Endothelial cell of umbilical vein (primary cell): Measurements from ENCODE around the gene EPS8L2. TPM values are rescaled to one million over a fixed set of nuclear protein-coding genes. Genes with fewer than 3 reads are reported as not detected.

Source experiments
- BruUV-seq: library from RNA; stranded (reverse); fragments of 400-500 nt; replicated peaks from 2 replicates; lab custom pipeline; 2021; lab: Mats Ljungman, UMichigan
- CTCF ChIA-PET: fragments of 300-600, 350-600 bp; sonication (Branson Sonifier 250); formaldehyde crosslinking; loops from one replicate; lab custom pipeline; 2021; ENCODE audit warnings: antibody characterized with exemption, inconsistent platforms; lab: Charles Lee
- POLR2A ChIA-PET: fragments of 300-600, 350-600 bp; sonication (Branson Sonifier 250); formaldehyde crosslinking; loops from one replicate; lab custom pipeline; 2021; ENCODE audit warnings: antibody characterized with exemption, inconsistent platforms; lab: Charles Lee
- DNase-seq: peaks from one replicate; pipeline ENCODE4 v3.0.0-alpha.2; 2011; ENCODE audit warnings: low read depth, low spot score
- FAIRE-seq: peaks from 2 replicates; lab custom pipeline; 2011; peaks lifted over from hg19 to GRCh38; lab: Jason Lieb, UNC
- H2AFZ ChIP-seq: 2 replicates; pipeline ENCODE4 v1.6.0; 2012; ENCODE audit warnings: low read depth, low read length, control low read depth, inconsistent platforms
- H3K27ac ChIP-seq: 2 replicates; pipeline ENCODE4 v1.5.1; 2011; ENCODE audit warnings: low read depth, mild to moderate bottlenecking, control low read depth, low read length, moderate library complexity; ENCODE audit not compliant: insufficient read depth
- H3K27me3 ChIP-seq, 2 experiments: 2 replicates each; pipeline versions ENCODE4 v1.6.0 to v1.6.1; 2011; ENCODE audit warnings: low read length in 2 of 2, mixed read lengths in 1 of 2; ENCODE audit not compliant: control insufficient read depth in 2 of 2, insufficient read depth in 2 of 2
- H3K36me3 ChIP-seq, 2 experiments: 2 replicates in 1 of 2; 3 replicates in 1 of 2; pipeline ENCODE4 v1.5.1; 2011; ENCODE audit warnings: low read length in 2 of 2, mild to moderate bottlenecking in 1 of 2, moderate library complexity in 1 of 2; ENCODE audit not compliant: control insufficient read depth in 2 of 2, insufficient read depth in 2 of 2; ENCODE audit errors: extremely low read depth in 1 of 2
- H3K4me1 ChIP-seq: 3 replicates; pipeline ENCODE4 v1.5.1; 2011; ENCODE audit warnings: mild to moderate bottlenecking, low read length; ENCODE audit not compliant: control insufficient read depth, insufficient read depth; ENCODE audit errors: extremely low read depth
- H3K4me2 ChIP-seq: 2 replicates; pipeline ENCODE4 v1.6.1; 2011; ENCODE audit warnings: low read length, control low read depth, mixed read lengths; ENCODE audit not compliant: insufficient read depth
- H3K4me3 ChIP-seq, 3 experiments: fragments of 200-600 bp in 1 of 3; sonication (generic), shearing (Covaris generic) in 1 of 3; replicated peaks in 1 of 3; 2 replicates each; pipeline ENCODE4 v1.5.1; 2011 to 2016; ENCODE audit warnings: control low read depth in 3 of 3, low read length in 3 of 3, mild to moderate bottlenecking in 2 of 3, inconsistent platforms in 1 of 3, low read depth in 1 of 3, moderate library complexity in 1 of 3; ENCODE audit not compliant: insufficient read depth in 1 of 3
- H3K79me2 ChIP-seq: 2 replicates; pipeline ENCODE4 v1.6.0; 2012; ENCODE audit warnings: low read length, inconsistent platforms; ENCODE audit not compliant: control insufficient read depth, insufficient read depth
- H3K9ac ChIP-seq: replicated peaks from 2 replicates; pipeline ENCODE3; 2011; ENCODE audit warnings: low read length, control low read depth; ENCODE audit not compliant: insufficient read depth; ENCODE audit errors: extremely low read depth
- H3K9me1 ChIP-seq: replicated peaks from 3 replicates; pipeline ENCODE4 v1.6.0; 2011; ENCODE audit warnings: mild to moderate bottlenecking, low read length; ENCODE audit not compliant: control insufficient read depth, insufficient read depth; ENCODE audit errors: extremely low read depth
- H3K9me3 ChIP-seq: replicated peaks from 2 replicates; pipeline ENCODE4 v1.5.1; 2012; ENCODE audit warnings: low read length, inconsistent platforms; ENCODE audit not compliant: control insufficient read depth, insufficient read depth
- H4K20me1 ChIP-seq: replicated peaks from 2 replicates; pipeline ENCODE3; 2011; ENCODE audit warnings: mild to moderate bottlenecking, low read length; ENCODE audit not compliant: control insufficient read depth, insufficient read depth; ENCODE audit errors: extremely low read depth
- EZH2 ChIP-seq: IDR thresholded peaks from 2 replicates; pipeline ENCODE4 v1.6.1; 2012; ENCODE audit warnings: borderline replicate concordance, low read depth, mild to moderate bottlenecking, moderate library complexity, low read length, inconsistent platforms; ENCODE audit not compliant: severe bottlenecking
- MAX ChIP-seq: IDR thresholded peaks from 2 replicates; pipeline ENCODE4 v1.6.1; 2011; ENCODE audit not compliant: insufficient read depth, insufficient read length
- MYC ChIP-seq: IDR thresholded peaks from one replicate; pipeline ENCODE4 v1.6.1; 2011; ENCODE audit warnings: mild to moderate bottlenecking, low read depth, low read length
- POLR2A ChIP-seq: IDR thresholded peaks from 2 replicates; pipeline ENCODE4 v1.6.1; 2012; ENCODE audit warnings: low read depth, mild to moderate bottlenecking, control low read depth, low read length
- dilution Hi-C: fragments of 300-500 bp; cut with MboI; formaldehyde crosslinking; loops from one replicate; pipeline ENCODE4 v1.15.0; 2019; ENCODE audit warnings: low sequenced_read_pairs; ENCODE audit not compliant: extremely low pct_ligation_motif_present
- intact Hi-C: fragments of 100-400 bp; cut with micrococcal nuclease; formaldehyde crosslinking; loops from one replicate; pipeline ENCODE4 v1.10.0; 2022
- polyA plus RNA-seq, 4 experiments: library from polyadenylated mRNA; depleted of rRNA in 3 of 4; stranded (reverse) in 3 of 4; unstranded in 1 of 4; fragments of >200 nt; gene quantifications; 2 replicates each; pipeline versions ENCODE4 v1.2.1 to v1.2.3, GENCODE V29; 2011 to 2012; ENCODE audit warnings: missing spikeins in 1 of 4
- total RNA-seq: library from RNA; stranded (reverse); gene quantifications from 2 replicates; pipeline ENCODE4 v1.2.3, GENCODE V29; 2021

Gene EPS8L2
- total and polyA plus RNA-seq, 2 donors (not counting 3 experiments of a cell fraction or from before 2014, with no cell fraction given): 5.2 to 12.5 TPM

- H4K20me1 ChIP-seq: no peaks in the 10 kb centered on the region
- peak; percentile 15 for FAIRE-seq
- H2AFZ ChIP-seq: no peak overlapping the region
- H3K9ac ChIP-seq: peak overlapping the region; percentile 77
- peak overlapping the region; percentile 78 for H3K4me2 ChIP-seq
- H3K9me1 ChIP-seq: no peaks in the 10 kb centered on the region
- intact Hi-C loops (loop anchor here (2.0 kb wide), 1 partner anchor 27 kb away; no protein-coding TSS in a partner anchor), dilution Hi-C loops (no loop called here)
- peak overlapping the region; percentile 48 to 97 (median 66) for H3K4me3 ChIP-seq
- ChIA-PET CTCF (interaction anchor here (1.0 to 1.6 kb wide), 4 partner anchors 11 to 201 kb away, joined by 3 to 4 read pairs (median 4); partner anchors contain the start of gene CEND1), POLR2A (interaction anchor here (0.7 kb wide), 1 partner anchor 18 kb away, joined by 3 read pairs; no protein-coding TSS in a partner anchor)
- H3K36me3 ChIP-seq: peaks cover 9 to 24% of the 10 kb centered on the region in 2 experiments
- BruUV-seq: no TSS peak
- peak overlapping the region; percentile 50 for H3K27ac ChIP-seq
- no peak for TF ChIP-seq POLR2A
- TF ChIP-seq MAX: no peak
- no peak for TF ChIP-seq MYC
- no peaks in the 10 kb centered on the region for H3K9me3 ChIP-seq
- H3K27me3 ChIP-seq: no peaks in the 10 kb centered on the region
- peaks cover 68% of the 10 kb centered on the region for H3K79me2 ChIP-seq
- no peak for DNase-seq
- peaks cover 23% of the 10 kb centered on the region for H3K4me1 ChIP-seq
Observed at GRCh38 chr11:776263-776560, 70.2 kb downstream of the EPS8L2 start.

GRCh38 chr11:776561-777287 lies 70.7 kb downstream of the EPS8L2 start:
- H4K20me1 ChIP-seq: no peaks in the 10 kb centered on the region
- intact Hi-C loops (loop anchor here (2.0 kb wide), 1 partner anchor 28 kb away; no protein-coding TSS in a partner anchor), dilution Hi-C loops (no loop called here)
- peak overlapping the region; percentile 64 for H2AFZ ChIP-seq
- peak overlapping the region; percentile 79 for H3K9ac ChIP-seq
- H3K27ac ChIP-seq: peak overlapping the region; percentile 53
- FAIRE-seq (no peak), DNase-seq (peak; percentile 26)
- H3K4me3 ChIP-seq: peak overlapping the region; percentile 48 to 97 (median 66)
- H3K27me3 ChIP-seq: no peaks in the 10 kb centered on the region
- ChIA-PET POLR2A (interaction anchor here (0.7 to 1.0 kb wide), 3 partner anchors 18 to 42 kb away, joined by 3 to 5 read pairs (median 3); no protein-coding TSS in a partner anchor), CTCF (interaction anchor here (1.0 to 1.6 kb wide), 3 partner anchors 11 to 30 kb away, joined by 3 to 4 read pairs (median 3); partner anchors contain the start of gene CEND1)
- peak overlapping the region; percentile 78 for H3K4me2 ChIP-seq
- H3K9me3 ChIP-seq: no peaks in the 10 kb centered on the region
- peaks cover 23% of the 10 kb centered on the region for H3K4me1 ChIP-seq
- BruUV-seq: no TSS peak
- no peak for TF ChIP-seq EZH2
- no peaks in the 10 kb centered on the region for H3K9me1 ChIP-seq
- peaks cover 65% of the 10 kb centered on the region for H3K79me2 ChIP-seq
- H3K36me3 ChIP-seq: peaks cover 9 to 21% of the 10 kb centered on the region in 2 experiments

Other genes with a start within 250 kb of the EPS8L2 start
- 143 and 144 TPM in 2 replicates for gene RNH1, start 199.0 kb upstream of the EPS8L2 start, total RNA-seq
- gene RNH1, start 199.0 kb upstream of the EPS8L2 start, polyA plus RNA-seq: 198 and 276 TPM in 2 replicates
- 103 TPM in 2 replicates for gene HRAS, start 170.7 kb upstream of the EPS8L2 start, total RNA-seq
- gene HRAS, start 170.7 kb upstream of the EPS8L2 start, polyA plus RNA-seq: 105 and 109 TPM in 2 replicates
- gene LRRC56, start 168.7 kb upstream of the EPS8L2 start, total RNA-seq: 0.55 and 0.90 TPM in 2 replicates
- gene LRRC56, start 168.7 kb upstream of the EPS8L2 start, polyA plus RNA-seq: 0.47 and 0.64 TPM in 2 replicates
- gene LMNTD2, start 145.5 kb upstream of the EPS8L2 start, total RNA-seq: 1.8 and 2.1 TPM in 2 replicates
- 2.6 and 3.9 TPM in 2 replicates for gene LMNTD2, start 145.5 kb upstream of the EPS8L2 start, polyA plus RNA-seq
- 12.2 and 14.1 TPM in 2 replicates for gene RASSF7, start 145.3 kb upstream of the EPS8L2 start, total RNA-seq
- 19.9 and 27.9 TPM in 2 replicates for gene RASSF7, start 145.3 kb upstream of the EPS8L2 start, polyA plus RNA-seq
- 38.8 and 39.4 TPM in 2 replicates for gene PHRF1, start 129.8 kb upstream of the EPS8L2 start, total RNA-seq
- gene PHRF1, start 129.8 kb upstream of the EPS8L2 start, polyA plus RNA-seq: 14.2 and 14.8 TPM in 2 replicates
- gene IRF7, start 90.3 kb upstream of the EPS8L2 start, total RNA-seq: 12.3 and 14.7 TPM in 2 replicates
- 12.6 and 23.3 TPM in 2 replicates for gene IRF7, start 90.3 kb upstream of the EPS8L2 start, polyA plus RNA-seq
- not detected in 2 replicates for gene CDHR5, start 81.3 kb upstream of the EPS8L2 start, total RNA-seq
- gene CDHR5, start 81.3 kb upstream of the EPS8L2 start, polyA plus RNA-seq: not detected in 2 replicates
- gene SCT, start 79.0 kb upstream of the EPS8L2 start, total RNA-seq: not detected in 2 replicates
- not detected in 2 replicates for gene SCT, start 79.0 kb upstream of the EPS8L2 start, polyA plus RNA-seq
- gene DRD4, start 69.0 kb upstream of the EPS8L2 start, total RNA-seq: 0.24 TPM in 1 of 2 replicates, not detected in the other
- gene DRD4, start 69.0 kb upstream of the EPS8L2 start, polyA plus RNA-seq: not detected in 2 replicates
- gene DEAF1, start 11.0 kb upstream of the EPS8L2 start, total RNA-seq: 50.3 and 55.7 TPM in 2 replicates
- 43.6 and 45.5 TPM in 2 replicates for gene DEAF1, start 11.0 kb upstream of the EPS8L2 start, polyA plus RNA-seq
- 24.1 and 26.6 TPM in 2 replicates for gene TMEM80, start 10.4 kb upstream of the EPS8L2 start, total RNA-seq
- 17.9 and 21.2 TPM in 2 replicates for gene TMEM80, start 10.4 kb upstream of the EPS8L2 start, polyA plus RNA-seq
- gene TALDO1, start 41.2 kb downstream of the EPS8L2 start, total RNA-seq: 287 and 294 TPM in 2 replicates
- 184 and 211 TPM in 2 replicates for gene TALDO1, start 41.2 kb downstream of the EPS8L2 start, polyA plus RNA-seq
- 78.5 and 83.1 TPM in 2 replicates for gene GATD1, start 71.3 kb downstream of the EPS8L2 start, total RNA-seq
- gene GATD1, start 71.3 kb downstream of the EPS8L2 start, polyA plus RNA-seq: 70.6 and 90.8 TPM in 2 replicates
- gene CEND1, start 83.9 kb downstream of the EPS8L2 start, total RNA-seq: 0.40 and 0.83 TPM in 2 replicates
- gene CEND1, start 83.9 kb downstream of the EPS8L2 start, polyA plus RNA-seq: 0.15 and 0.27 TPM in 2 replicates
- 24.9 and 29.3 TPM in 2 replicates for gene SLC25A22, start 92.0 kb downstream of the EPS8L2 start, total RNA-seq
- gene SLC25A22, start 92.0 kb downstream of the EPS8L2 start, polyA plus RNA-seq: 24.5 and 27.4 TPM in 2 replicates
- 30.6 and 30.7 TPM in 2 replicates for gene PIDD1, start 99.0 kb downstream of the EPS8L2 start, total RNA-seq
- 28.2 and 41.0 TPM in 2 replicates for gene PIDD1, start 99.0 kb downstream of the EPS8L2 start, polyA plus RNA-seq
- 1,644 and 1,739 TPM in 2 replicates for gene RPLP2, start 103.7 kb downstream of the EPS8L2 start, total RNA-seq
- 1,579 and 3,225 TPM in 2 replicates for gene RPLP2, start 103.7 kb downstream of the EPS8L2 start, polyA plus RNA-seq
- 75.6 and 83.0 TPM in 2 replicates for gene PNPLA2, start 112.7 kb downstream of the EPS8L2 start, total RNA-seq
- 73.1 and 80.3 TPM in 2 replicates for gene PNPLA2, start 112.7 kb downstream of the EPS8L2 start, polyA plus RNA-seq
- gene CRACR2B, start 121.7 kb downstream of the EPS8L2 start, total RNA-seq: 8.4 and 9.7 TPM in 2 replicates
- 9.3 and 10.7 TPM in 2 replicates for gene CRACR2B, start 121.7 kb downstream of the EPS8L2 start, polyA plus RNA-seq
- 515 and 605 TPM in 2 replicates for gene CD151, start 126.7 kb downstream of the EPS8L2 start, total RNA-seq
- 1,090 and 1,522 TPM in 2 replicates for gene CD151, start 126.7 kb downstream of the EPS8L2 start, polyA plus RNA-seq
- 252 and 259 TPM in 2 replicates for gene POLR2L, start 136.3 kb downstream of the EPS8L2 start, total RNA-seq
- gene POLR2L, start 136.3 kb downstream of the EPS8L2 start, polyA plus RNA-seq: 146 and 173 TPM in 2 replicates
- gene TSPAN4, start 136.6 kb downstream of the EPS8L2 start, total RNA-seq: 86.5 and 114 TPM in 2 replicates
- 199 and 238 TPM in 2 replicates for gene TSPAN4, start 136.6 kb downstream of the EPS8L2 start, polyA plus RNA-seq
- gene CHID1, start 204.6 kb downstream of the EPS8L2 start, total RNA-seq: 86.2 and 89.8 TPM in 2 replicates
- 98.2 and 107 TPM in 2 replicates for gene CHID1, start 204.6 kb downstream of the EPS8L2 start, polyA plus RNA-seq
- 92.5 and 92.6 TPM in 2 replicates for gene AP2A2, start 219.6 kb downstream of the EPS8L2 start, total RNA-seq
- 89.5 and 109 TPM in 2 replicates for gene AP2A2, start 219.6 kb downstream of the EPS8L2 start, polyA plus RNA-seq